ENCODE data around the gene RNF207.
A peak's percentile ranks its signal among the peaks of the same experiment; 100 is the strongest.

The RNF207 gene

GRCh38 chr1:6205849-6206519 is at the start of gene RNF207:
Gene RNF207 (plus strand): TSS chr1:6206119. CDS start chr1:6206536, 417 bp downstream.
- peak; percentile 61 for DNase-seq (ENCODE audit: low read depth)

DNA sequence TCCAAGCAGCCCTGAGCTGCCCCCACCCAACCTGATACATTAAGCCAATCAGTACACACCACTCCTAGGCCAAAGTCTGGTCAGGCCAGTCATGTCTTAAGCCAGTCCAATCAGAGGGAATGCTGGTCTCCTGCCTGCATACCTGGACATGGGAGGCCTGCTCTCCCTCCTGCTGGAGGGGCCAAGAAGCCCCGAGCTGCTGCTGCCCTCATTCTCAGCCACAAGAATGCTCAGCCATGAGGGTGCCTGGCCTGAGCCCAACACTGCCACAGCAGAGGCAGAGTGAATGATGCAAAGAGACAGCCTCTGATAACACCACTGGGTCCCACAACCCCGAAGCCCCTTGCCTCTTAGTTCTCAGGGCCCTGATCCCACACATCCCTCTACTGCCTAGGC is 48.8 kb upstream of the RNF207 start:
- DNase-seq (ENCODE audit: low read depth), result no peak

- peak; percentile 33 for DNase-seq (ENCODE audit: low read depth)
Observed at GRCh38 chr1:6157528-6158174, 48.3 kb upstream of the RNF207 start.

- no peak for DNase-seq (ENCODE audit: low read depth)
Observed at GRCh38 chr1:6158181-6158580, 47.7 kb upstream of the RNF207 start.

DNA sequence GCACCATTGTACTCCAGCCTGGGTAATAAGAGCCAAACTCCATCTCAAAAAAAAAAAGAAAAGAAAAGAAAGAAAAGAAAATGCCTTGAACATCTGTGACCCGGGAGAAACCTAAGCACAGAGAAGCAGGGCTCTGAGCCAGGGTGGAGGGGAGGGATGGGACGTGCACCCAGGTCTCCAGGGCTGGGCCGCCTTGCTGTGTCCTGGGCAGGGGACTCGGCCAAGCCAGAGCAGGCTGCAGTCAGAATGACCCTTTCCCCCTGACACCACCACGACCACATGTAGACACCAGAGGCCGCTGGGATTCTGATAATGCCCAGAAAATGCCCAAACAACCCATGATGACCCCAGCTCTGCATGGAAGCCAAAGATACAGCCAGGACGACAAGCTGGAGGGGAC is 43.6 kb upstream of the RNF207 start:
- DNase-seq (ENCODE audit: low read depth), result no peak

GRCh38 chr1:6162773-6163172 is 43.1 kb upstream of the RNF207 start:
- DNase-seq (ENCODE audit: low read depth), result no peak

GRCh38 chr1:6163191-6163972 is 42.5 kb upstream of the RNF207 start:
- DNase-seq (ENCODE audit: low read depth), result no peak

DNA sequence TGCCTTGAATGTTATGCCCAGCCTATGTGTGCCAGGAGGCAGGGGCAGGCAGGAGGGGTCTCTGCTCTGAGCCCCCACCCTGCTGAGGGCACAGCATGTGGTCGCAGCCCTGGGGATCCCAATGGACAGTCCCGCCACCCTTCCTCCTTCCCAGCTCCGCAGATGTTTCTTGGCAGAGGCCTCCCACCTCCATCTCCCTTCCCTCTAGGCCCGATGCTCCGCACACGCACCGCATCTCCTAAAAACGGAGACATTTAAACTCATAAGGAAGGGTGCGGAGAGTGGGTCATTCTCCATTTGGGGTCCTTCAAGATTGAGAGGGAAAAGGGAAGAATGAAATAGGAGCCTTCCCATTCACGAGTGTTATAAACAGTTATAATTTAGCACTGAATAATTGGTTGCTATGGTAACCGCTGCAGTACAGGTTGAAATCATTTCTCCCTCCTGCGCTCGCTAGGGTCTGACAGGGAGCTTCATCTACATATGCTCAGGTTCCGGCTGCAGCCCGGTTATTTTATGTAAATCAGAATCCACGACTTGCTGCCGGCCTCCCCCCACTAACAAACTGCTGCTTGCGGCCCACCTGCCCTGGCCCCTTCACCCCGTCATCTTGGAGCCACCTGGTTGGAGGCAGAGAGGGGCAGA is 41.8 kb upstream of the RNF207 start:
- DNase-seq (ENCODE audit: low read depth), result no peak

DNA sequence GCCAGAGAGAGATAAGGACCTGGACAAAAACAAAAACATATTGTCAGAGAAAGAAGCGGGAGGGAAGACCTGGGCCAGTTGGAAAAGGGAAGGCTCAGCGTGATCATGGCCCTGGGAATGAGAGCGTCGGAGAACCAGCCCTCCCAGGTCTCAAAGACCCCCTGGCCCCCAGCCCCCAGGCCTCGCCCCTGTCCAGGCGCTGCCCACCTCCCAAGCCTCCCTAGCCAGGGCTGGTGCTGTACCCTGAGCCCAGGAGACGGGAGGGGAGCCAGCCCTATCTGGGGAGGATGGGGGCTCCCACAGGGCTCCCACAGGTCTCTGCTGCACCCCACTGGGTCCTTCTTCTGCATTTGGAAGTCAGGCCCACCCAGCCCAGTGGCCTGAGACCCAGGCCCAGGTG is 40.9 kb upstream of the RNF207 start:
- no peak for DNase-seq (ENCODE audit: low read depth)

DNA sequence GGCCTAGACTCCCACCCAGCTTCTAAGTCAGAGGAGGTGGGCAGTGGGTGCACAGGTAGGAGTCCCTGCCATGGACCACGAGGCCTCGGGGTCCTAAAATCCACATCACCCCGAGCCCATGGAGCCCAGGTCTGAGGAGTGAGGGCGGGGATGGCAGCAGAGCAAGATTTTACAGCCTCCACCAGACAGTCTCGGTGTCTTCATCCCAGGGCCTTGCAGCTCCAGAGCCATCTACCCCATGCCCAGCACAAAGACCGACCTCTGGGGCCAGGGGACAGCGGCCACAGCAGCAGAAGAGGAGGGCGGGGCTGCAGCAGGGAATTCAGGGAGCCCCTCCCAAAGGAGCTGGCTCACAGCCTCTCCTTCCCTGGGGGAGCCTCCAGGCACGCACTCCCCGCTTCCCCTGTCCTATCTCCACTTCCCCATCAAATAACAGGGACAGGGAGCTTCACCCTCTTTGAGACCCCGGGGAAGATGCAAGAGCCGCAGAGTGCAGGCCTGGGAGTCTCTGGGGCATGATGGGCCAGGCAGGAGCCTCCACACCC is 40.4 kb upstream of the RNF207 start:
- no peak for DNase-seq (ENCODE audit: low read depth)

GRCh38 chr1:6166221-6166620 is 39.7 kb upstream of the RNF207 start:
- no peak for DNase-seq (ENCODE audit: low read depth)

DNA sequence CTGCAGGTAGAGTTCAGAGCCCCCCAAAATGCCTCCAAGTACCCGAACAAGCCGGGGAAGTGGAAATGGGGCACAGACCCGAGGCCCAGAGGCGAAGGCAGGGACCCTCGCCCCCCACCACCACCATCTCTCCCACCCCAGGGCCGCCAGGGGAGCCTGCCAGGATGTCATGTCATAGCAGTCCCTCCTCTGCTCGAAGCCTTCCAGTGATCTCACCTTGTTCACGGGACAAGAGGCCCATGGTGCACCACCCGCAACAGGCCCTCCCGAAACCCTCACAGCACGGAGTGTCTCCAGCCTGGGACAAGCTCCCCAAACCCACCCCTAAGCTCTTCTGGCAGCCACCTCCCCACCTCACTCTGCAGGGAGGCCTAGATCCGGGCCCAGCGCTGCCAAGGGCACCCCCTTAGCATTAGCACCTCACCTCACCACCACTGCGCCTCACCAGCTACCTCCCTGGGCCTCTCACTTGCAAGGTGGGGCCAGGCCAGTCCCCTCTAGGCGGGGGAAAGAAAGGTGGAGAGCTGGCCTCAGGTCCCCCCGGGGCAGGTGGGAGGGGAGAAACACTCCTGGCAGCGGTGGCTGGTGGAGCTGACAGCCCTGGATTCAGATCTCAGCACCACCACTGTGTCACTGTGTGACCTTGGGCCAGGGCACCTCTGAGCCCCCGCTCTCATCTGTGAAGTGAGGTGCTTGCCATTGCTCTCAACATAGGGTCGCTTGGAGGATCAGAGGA is 39.1 kb upstream of the RNF207 start:
- DNase-seq (ENCODE audit: low read depth), result no peak

- no peak for DNase-seq (ENCODE audit: low read depth)
Observed at GRCh38 chr1:6167391-6168303, 38.3 kb upstream of the RNF207 start.

DNA sequence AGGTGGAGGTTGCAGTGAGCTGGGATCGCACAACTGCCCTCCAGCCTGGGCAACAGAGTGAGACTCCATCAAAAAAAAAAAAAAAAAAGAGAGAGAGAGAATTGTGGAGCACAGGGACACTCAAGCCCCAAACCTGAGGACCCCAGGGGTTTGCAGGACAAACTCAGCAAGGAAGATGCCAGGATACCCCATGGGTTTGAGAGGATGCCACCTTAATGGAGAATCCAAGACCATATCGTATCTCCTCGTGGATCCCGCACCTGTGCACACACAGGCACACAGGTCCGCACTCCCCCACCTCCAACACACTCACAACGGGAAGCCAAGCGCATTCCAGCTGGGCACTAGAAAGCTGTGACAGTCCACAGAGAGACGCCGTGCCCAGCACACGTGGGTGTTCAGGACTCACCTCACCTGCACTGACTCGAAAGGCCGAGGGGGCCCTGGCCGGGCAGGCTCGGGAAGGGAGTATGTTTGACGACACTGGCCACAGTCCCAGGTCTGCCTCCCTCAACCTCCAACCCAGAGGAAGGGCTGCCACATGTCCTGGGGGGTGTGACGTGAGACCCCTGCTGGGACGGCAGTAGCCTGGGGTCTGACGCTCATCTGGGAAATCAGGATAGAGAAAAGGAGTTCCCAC is 36.9 kb upstream of the RNF207 start:
- DNase-seq (ENCODE audit: low read depth), result no peak

- no peak for DNase-seq (ENCODE audit: low read depth)
Observed at GRCh38 chr1:6170116-6170741, 35.7 kb upstream of the RNF207 start.

GRCh38 chr1:6170742-6171201 is 35.1 kb upstream of the RNF207 start:
- DNase-seq (ENCODE audit: low read depth), result no peak

DNA sequence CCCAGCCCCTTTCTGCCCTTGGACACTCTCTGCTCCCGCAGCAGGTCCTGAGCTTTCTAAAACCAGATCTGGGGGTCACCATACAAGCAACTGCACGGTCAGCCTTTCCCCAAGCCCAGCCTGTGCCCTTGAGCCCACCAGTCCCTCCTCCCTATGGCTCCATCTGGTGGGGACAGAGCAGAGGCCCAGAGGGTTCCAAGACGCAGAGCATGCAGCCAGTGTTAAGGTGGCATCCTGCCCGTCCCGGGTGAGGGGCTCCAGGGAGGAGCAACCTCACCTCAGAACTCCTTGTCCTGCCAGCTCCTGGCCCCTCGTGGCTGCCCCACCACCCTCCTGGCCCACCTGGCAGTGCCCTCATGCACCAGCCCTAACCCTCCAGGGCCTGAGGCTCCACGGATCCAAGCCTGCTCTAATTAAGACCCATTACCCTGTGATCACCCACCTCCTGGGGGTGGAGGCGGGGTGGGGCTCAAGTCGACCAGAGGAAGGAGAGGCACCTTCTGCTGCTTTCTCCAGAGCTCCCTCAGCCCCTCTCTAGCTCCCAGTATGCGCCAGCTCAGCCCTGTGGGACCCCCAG is 34.3 kb upstream of the RNF207 start:
- no peak for DNase-seq (ENCODE audit: low read depth)

DNA sequence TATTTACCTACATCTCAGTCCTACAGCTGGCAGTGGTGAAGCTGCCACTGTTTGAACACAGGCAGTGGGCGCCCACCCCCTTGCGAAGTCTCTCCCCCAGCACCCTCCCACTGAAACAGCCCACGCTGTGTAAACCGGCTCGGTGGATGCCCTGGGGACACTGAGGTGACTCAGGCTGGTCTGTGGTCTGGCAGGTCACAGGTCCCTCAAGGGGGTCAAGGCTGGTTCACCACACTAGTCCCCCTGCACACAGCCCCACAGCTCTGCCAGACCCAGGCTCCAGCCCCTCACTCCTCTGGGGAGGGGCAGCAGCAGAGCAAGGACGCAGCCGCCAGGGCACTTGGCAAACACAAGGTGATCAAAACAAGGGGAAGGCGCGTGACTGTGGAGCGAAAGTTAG is 33.4 kb upstream of the RNF207 start:
- DNase-seq (ENCODE audit: low read depth), result no peak

All from amniotic epithelial cell (primary cell).